HG03571 (cell line): ENCODE measurements around the gene CEP112.

Experiments
- ATAC-seq: cut with Tn5 transposase; IDR thresholded peaks from one replicate; pipeline ENCODE4 v1.9.1; 2021; ENCODE audit not compliant: unreplicated experiment

The CEP112 gene

GRCh38 chr17:65664266-65664665 is 527.7 kb downstream of the CEP112 start:
- no peak for ATAC-seq

GRCh38 chr17:65662196-65662595 is 529.7 kb downstream of the CEP112 start:
- no peak for ATAC-seq

DNA sequence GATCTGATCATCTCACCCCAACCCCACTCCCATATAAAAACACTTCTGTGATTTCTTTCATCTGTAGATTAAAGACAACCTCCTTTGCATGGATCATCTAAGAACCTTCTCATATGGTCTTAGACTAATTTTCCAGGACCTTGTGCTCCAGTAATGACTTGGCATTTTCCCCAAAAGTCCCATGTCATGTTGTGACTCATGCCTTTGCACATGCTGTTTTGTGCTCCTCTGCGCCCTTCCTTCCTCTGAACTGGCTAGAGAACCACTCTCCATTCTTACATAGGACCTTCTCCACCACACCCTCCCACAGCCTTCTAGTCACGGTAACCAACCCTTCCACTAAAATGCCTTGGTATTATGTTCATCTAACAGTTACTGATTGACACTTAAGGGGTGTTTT is 531.0 kb downstream of the CEP112 start:
- no peak for ATAC-seq

GRCh38 chr17:65660078-65660477 is 531.9 kb downstream of the CEP112 start:
- no peak for ATAC-seq

- ATAC-seq, result no peak
These were observed 532.4 kb downstream of the CEP112 start for GRCh38 chr17:65659512-65659911.

DNA sequence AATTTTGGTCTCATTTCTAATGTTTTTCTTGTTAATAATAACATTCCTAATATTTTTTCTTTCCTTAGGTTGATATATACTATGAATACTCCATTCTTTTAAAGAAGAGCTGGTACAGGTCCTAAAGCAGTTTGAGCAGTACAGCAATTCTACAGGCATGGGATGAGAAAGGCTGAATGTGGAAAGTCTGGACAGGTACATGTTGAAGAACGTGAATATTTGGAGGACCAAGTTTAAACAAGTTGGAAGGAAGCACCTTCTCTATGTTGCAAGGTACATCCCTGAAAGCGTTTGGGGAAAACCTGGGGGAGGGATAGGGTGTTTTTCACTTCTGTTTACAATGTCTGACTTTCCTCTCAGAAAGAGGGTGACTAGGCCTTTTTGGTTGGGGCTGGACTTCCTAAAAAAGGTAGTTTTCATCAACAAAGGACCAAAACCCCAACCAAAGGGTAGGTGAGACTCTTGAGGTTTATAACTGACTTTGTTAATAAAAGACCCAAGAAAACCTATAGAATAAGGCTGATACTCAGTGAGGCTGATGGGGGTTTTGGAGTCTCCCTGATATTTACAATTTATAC is 534.6 kb downstream of the CEP112 start:
- ATAC-seq, result no peak

DNA sequence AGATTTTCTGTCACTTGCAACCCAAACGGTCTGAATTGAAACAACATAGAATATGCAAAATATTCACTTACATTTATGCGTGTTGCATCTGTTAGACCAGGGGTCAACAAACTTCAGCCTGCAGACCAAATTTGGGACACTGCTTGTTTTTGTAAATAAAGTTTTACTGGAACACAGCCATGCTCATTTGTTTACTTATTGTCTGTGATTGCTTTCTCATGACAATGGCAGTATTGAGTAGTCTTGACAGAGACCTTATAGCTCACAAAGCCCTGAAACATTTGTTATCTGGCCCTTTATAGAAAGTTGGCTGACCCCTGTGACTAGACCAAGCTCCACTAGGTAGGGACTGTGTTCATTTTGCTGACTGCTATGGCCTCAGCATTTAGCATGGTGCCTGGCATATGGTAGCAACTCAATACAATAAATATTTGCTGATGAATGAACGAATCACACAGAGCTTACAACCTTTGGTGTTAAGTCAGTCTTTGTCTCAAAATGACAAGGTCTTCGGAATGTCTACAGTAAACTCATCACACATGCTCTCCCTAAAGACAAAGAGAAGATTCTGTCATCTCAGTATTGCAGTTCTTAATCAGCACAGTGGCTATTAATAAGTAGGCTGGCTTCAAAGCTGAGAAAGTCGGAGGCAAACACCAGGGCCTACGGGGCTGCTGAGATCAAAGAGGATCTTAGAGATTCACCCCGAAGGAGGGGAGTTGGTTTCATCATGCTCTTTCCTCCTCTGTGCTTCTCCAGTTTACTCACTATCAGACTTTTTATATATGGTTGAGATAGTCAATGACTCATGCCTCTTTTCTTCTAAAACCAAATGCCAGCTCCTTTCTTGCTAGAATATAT is 535.3 kb downstream of the CEP112 start:
- ATAC-seq, result no peak

DNA sequence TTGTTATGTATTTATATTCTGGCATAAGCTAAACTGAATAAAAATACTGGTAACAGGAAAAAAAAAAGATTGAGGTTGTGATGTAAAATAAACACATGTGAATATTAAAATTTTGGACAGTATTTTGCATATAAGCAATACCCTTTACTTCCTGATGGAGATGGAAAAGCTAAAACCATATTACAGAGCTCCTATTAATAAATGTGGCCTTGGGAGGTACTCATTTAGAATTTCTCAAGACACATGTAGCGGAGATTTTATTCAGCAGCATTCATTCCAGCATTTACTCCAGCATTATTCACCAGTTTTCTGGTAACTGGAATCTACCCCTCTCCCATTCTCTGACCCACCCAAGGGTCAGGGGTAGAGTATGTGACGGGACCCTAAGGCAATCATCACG is 536.2 kb downstream of the CEP112 start:
- no peak for ATAC-seq

DNA sequence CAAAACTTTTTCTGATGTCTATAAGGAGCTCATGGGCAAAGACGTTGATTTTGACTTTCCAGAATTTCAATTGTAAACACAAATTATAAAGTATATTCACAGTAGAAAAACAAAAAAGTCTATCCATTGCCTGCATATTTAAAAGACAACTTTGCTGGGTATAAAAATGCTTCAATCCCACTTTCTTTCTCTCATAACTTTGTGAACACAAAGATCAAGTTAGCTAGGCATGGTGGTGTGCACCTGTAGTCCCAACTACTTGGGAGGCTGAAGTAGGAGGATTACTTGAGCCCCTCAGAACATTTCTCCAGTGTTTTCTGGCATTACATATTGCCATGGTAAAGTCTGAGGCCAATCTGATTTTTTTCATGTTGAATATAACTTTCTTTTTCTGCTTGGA is 547.4 kb downstream of the CEP112 start:
- no peak for ATAC-seq

DNA sequence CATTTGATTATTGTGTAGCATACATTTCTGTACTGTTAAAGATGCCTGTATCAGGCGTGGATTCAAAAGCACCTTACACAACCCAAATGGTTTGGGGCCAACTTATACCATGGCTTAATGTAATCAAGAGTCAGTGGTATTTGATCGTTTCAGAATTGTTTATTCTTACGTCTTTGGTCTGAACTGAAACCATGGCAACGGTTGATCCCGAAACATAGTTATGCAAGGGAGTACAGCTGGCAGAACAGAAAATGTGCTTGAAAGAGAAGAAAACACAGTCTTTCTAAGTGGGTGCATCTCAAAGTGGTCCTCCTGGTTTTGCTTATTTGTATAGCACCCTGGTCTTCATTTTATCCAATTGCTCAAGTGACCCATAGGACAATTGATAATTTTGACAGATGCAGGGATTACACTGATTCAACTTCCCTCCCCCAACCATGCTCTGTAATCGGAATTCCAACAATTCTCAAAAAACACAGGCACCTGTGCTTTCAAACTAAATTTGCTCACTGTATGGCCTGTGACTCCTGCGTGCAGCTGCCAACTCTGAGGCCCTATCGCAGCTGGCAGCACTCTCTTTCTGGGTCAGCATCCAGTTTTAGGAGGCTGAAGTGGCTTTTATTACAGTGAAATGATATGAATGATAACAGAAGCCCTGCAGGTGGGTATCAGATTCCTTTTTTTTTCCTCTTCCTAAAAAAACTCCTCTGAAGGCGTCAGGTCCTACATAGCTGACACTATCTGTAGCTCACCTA is 553.5 kb downstream of the CEP112 start:
- no peak for ATAC-seq

GRCh38 chr17:65637786-65638185 is 554.1 kb downstream of the CEP112 start:
- ATAC-seq, result no peak

- ATAC-seq, result no peak
These were observed 557.4 kb downstream of the CEP112 start for GRCh38 chr17:65634533-65634932.

GRCh38 chr17:65633988-65634387 is 557.9 kb downstream of the CEP112 start:
- ATAC-seq, result no peak

- no peak for ATAC-seq
These were observed 558.6 kb downstream of the CEP112 start for GRCh38 chr17:65633146-65633881.

GRCh38 chr17:65630502-65630901 is 561.4 kb downstream of the CEP112 start:
- no peak for ATAC-seq

GRCh38 chr17:65629234-65629690 is 562.7 kb downstream of the CEP112 start:
- no peak for ATAC-seq

- ATAC-seq, result no peak
These were observed 563.3 kb downstream of the CEP112 start for GRCh38 chr17:65628644-65629036.

DNA sequence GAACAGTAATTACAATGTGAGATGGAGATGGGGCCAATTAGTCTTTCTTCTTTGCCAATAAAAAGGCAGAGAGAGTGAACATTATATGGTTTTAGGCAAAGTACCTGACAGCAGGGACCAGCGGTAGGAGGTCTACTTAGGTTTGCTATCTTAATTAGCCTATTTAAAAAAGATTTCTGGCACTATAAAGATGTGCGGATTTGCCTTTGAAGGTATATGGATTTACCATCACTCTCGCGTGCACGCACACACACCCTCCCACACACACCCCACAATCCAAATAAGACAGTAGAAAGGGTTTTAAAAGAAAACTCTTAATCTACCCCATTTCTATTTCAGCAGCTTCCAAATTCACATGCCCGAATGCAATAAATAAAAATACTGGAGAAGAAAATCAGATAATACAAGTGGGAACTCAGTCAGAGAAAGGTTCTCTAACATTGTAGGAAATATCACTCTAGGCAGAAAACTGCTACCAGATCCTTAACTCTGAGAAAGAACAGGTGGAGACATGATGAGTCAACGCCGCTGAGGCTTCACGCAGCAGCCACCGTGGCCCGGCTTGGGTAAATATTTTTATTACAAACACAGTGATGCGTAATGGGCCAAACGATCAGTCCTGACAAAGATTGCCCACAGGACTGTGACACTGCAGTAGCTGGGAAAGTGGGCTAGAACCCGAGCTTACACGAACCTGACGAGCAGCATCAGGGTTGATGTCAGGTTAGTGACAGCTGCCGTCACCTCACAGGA is 563.9 kb downstream of the CEP112 start:
- no peak for ATAC-seq

DNA sequence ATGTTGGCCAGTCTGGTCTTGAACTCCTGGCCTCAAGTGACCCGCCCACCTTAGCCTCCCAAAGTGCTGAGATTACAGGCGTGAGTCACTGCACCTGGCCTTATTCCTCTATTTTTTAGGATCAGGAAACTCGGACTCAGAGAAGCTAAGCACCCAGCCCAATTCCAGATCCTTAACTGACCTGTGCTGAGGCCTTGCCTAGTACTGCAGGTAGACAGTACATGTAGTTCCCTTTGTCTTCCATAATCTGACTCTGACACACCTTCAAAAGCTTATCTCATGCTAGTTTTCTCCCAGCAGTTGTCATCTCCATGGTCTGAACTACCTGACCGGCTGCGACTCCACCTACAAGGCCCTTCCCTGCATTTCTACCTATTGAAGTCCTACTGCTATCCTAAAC is 564.8 kb downstream of the CEP112 start:
- ATAC-seq, result no peak

- no peak for ATAC-seq
These were observed 565.5 kb downstream of the CEP112 start for GRCh38 chr17:65626451-65626850.
